Cerebellar cortex (tissue), 1 donor: ENCODE data around the gene ARHGAP33.

Experiments
- DNase-seq: peaks from one replicate; pipeline ENCODE4 v3.0.0-alpha.2; 2015; ENCODE audit warnings: low spot score

The ARHGAP33 gene, protein sequence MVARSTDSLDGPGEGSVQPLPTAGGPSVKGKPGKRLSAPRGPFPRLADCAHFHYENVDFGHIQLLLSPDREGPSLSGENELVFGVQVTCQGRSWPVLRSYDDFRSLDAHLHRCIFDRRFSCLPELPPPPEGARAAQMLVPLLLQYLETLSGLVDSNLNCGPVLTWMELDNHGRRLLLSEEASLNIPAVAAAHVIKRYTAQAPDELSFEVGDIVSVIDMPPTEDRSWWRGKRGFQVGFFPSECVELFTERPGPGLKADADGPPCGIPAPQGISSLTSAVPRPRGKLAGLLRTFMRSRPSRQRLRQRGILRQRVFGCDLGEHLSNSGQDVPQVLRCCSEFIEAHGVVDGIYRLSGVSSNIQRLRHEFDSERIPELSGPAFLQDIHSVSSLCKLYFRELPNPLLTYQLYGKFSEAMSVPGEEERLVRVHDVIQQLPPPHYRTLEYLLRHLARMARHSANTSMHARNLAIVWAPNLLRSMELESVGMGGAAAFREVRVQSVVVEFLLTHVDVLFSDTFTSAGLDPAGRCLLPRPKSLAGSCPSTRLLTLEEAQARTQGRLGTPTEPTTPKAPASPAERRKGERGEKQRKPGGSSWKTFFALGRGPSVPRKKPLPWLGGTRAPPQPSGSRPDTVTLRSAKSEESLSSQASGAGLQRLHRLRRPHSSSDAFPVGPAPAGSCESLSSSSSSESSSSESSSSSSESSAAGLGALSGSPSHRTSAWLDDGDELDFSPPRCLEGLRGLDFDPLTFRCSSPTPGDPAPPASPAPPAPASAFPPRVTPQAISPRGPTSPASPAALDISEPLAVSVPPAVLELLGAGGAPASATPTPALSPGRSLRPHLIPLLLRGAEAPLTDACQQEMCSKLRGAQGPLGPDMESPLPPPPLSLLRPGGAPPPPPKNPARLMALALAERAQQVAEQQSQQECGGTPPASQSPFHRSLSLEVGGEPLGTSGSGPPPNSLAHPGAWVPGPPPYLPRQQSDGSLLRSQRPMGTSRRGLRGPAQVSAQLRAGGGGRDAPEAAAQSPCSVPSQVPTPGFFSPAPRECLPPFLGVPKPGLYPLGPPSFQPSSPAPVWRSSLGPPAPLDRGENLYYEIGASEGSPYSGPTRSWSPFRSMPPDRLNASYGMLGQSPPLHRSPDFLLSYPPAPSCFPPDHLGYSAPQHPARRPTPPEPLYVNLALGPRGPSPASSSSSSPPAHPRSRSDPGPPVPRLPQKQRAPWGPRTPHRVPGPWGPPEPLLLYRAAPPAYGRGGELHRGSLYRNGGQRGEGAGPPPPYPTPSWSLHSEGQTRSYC

DNA sequence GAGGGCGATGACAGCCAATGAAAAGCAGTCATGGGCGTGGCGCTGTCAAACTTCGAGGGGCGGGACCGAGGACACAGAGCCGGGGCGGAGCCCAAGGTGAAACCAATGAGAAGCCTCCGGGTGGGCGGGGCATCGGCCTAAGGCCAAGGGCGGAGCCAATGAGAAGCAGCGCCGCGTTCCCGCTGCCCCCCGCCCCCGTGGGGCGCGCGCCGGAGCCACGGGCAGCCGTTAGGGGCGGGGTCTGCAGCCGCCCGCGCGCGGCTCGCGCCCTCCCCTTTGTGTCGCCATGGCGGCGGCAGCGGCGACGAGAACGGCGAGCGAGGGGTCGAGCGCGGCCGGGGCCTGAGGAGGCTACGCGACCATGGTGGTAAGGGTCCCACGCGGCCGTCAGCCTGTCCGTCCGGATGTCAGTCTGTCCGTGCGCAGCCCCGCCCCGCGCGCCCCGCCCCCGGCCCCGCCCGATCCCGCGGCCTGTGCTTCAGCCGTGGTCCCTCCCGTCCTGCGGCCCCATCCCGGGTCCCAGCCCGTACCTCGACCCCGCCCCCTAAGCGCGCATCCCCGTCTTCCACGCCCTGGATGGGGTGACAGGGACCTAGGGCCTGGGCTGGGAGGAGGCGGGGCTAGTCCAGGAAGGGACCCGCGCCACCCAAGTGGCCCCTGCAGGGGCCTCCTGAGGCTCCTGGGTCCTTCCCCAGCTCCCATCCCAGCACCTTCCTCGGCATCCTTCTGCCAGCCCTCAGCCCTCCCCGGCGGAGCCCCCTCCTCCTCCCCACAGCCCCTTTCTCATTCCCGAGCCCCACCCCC lies at the start of gene ARHGAP33:
TSS of gene ARHGAP33 (plus strand) at position 267 of the 804 bp plus-strand sequence. CDS start at position 362, 95 bp downstream.
- DNase-seq, result peak; percentile 99

DNA sequence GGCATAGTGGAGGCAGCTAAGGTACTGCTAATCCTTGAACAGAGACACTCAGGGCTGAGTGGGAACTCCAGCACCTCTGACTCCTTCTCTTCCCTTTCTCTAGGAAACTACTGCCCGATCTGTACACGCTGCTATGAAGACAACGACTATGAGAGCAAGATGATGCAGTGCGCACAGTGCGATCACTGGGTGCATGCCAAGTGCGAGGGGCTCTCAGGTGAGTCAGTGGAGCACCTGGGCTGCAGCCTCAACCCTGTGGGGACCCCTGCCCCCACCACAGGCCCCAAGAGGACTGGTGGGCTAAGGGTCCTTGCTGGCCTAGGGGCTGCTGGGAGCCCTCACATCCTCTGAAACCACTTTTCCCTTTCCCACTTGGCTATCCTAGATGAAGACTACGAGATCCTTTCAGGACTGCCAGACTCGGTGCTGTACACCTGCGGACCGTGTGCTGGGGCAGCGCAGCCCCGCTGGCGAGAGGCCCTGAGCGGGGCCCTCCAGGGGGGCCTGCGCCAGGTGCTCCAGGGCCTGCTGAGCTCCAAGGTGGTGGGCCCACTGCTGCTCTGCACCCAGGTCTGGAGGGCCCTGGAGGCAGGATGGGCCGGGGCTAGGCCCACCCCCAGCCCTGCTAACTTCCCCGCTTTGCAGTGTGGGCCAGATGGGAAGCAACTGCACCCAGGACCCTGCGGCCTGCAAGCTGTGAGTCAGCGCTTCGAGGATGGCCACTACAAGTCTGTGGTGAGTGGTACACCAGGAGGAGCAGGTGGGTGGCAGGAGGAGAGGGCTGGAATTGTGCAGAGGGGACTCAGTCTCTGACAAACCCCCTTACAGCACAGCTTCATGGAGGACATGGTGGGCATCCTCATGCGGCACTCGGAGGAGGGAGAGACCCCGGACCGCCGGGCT lies 48.1 kb upstream of the ARHGAP33 start:
- DNase-seq, result no peak

DNA sequence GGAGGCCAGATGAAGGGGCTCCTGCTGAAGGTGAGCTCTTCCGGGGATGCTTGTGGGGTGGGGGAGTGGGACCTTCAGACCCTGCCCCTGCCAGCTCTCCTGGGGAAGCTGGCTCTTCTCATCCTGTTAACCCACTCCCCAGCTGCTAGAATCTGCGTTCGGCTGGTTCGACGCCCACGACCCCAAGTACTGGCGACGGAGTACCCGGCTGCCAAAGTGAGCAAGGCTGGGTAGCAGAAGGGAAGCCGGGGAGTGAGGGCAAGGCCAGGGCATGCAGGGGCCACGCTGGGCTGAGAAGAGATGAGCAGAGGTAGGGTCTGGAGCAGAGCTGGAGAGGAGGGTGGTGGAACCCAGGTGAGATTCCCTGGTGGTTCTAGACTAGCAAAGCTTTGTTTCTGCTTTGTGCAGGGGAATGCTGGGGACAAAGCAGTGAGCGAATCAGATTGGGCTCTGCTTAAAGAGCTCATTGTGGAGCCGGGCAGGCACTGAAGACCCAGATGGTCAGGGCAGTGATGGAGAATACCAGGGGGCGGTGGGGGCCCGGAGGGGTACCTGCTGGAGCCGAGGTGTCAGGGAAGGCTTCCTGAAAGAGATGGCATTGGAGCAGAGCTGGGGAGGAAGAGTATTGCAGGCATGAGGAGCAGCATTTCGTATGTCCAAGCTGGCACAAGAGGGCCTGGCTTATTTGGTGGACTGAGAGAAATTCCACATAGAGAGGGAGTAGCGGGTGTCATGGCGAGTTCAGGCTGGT lies 47.2 kb upstream of the ARHGAP33 start:
- no peak for DNase-seq

DNA sequence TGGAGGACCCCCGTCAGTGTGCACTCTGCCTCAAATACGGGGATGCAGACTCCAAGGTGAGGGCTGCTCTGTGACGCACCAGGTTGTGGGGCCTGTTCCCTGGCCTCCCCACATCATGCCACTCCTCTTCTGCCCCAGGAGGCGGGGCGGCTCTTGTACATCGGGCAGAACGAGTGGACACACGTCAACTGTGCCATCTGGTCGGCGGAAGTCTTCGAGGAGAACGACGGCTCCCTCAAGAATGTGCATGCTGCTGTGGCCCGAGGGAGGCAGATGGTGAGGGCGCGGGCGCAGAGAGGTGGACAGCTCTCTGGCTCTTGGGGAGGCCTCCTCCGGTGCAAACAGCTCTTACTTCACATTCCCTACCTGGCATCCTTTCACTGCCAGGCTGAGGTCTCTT lies 46.3 kb upstream of the ARHGAP33 start:
- DNase-seq, result no peak

DNA sequence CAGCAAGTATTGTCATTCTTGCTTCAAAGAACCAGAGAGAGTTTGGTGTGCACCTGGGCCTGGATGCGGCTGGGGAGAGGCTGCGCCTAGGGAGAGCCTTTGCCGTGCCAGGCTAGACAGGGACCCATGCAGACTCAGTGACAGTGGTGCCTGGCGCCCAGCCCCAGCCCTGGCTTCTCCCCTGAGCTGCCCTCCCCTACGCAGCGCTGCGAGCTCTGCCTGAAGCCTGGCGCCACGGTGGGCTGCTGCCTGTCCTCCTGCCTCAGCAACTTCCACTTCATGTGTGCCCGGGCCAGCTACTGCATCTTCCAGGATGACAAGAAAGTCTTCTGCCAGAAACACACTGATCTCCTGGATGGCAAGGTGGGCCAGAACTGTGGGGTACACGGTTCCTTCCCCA lies 45.6 kb upstream of the ARHGAP33 start:
- no peak for DNase-seq

DNA sequence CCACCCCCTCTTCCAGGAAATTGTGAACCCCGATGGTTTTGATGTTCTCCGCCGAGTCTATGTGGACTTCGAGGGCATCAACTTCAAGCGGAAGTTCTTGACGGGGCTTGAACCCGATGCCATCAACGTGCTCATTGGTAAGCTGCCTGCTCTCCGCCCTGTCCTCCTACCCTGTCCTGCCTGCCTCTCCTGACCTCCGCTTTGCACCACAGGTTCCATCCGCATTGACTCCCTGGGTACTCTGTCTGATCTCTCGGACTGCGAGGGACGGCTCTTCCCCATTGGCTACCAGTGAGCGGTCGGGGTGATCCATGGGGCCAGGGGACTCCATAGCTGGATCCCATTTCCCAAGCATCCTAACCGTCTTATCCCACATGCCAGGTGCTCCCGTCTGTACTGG lies 45.0 kb upstream of the ARHGAP33 start:
- DNase-seq, result no peak

DNA sequence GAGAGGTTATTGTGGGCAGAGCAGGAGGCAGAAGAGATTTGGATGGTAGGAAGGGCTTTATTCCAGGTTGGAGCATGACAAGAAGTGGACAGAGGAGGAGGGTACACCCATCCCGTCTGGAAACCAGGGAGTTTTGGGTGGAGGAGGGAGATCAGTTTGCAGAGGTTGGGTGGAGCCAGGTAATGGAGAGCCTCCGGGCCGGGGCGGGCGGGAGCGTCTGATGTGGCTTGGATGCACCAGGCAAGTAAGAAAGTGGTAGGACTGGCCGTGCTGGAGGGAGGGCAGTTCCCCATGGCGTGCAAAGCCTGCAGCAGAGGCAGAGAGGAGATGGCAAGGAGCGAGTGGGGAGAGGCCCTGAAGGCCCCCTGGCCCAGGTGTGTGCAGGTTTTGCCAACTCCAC lies 44.0 kb upstream of the ARHGAP33 start:
- no peak for DNase-seq

DNA sequence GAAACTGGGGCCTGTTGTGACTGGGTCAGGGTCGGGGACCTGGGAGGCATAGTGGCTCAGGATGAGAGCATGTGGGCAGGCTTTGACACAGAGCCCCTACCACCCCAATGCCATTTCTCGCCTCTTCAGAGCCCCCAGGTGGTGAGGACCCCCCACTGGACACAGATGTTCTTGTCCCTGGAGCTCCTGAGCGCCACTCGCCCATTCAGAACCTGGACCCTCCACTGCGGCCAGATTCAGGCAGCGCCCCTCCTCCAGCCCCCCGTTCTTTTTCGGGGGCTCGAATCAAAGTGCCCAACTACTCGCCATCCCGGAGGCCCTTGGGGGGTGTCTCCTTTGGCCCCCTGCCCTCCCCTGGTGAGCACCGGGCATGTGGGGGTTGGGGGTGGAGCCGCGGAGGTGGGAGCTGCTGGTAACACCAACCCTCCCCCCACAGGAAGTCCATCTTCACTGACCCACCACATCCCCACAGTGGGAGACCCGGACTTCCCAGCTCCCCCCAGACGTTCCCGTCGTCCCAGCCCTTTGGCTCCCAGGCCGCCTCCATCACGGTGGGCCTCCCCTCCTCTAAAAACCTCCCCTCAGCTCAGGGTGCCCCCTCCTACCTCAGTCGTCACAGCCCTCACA lies 43.5 kb upstream of the ARHGAP33 start:
- DNase-seq, result no peak

DNA sequence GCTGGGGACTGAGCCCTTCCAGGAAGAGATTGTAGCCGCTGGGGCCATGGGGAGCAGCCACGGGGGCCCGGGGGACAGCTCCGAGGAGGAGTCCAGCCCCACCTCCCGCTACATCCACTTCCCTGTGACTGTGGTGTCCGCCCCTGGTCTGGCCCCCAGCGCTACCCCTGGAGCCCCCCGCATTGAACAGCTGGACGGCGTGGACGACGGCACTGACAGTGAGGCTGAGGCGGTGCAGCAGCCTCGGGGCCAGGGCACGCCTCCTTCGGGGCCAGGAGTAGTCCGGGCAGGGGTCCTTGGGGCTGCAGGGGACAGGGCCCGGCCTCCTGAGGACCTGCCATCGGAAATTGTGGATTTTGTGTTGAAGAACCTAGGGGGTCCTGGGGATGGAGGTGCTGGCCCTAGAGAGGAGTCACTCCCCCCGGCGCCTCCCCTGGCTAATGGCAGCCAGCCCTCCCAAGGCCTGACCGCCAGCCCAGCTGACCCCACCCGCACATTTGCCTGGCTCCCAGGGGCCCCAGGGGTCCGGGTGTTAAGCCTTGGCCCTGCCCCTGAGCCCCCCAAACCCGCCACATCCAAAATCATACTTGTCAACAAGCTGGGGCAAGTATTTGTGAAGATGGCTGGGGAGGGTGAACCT lies 42.7 kb upstream of the ARHGAP33 start:
- no peak for DNase-seq

DNA sequence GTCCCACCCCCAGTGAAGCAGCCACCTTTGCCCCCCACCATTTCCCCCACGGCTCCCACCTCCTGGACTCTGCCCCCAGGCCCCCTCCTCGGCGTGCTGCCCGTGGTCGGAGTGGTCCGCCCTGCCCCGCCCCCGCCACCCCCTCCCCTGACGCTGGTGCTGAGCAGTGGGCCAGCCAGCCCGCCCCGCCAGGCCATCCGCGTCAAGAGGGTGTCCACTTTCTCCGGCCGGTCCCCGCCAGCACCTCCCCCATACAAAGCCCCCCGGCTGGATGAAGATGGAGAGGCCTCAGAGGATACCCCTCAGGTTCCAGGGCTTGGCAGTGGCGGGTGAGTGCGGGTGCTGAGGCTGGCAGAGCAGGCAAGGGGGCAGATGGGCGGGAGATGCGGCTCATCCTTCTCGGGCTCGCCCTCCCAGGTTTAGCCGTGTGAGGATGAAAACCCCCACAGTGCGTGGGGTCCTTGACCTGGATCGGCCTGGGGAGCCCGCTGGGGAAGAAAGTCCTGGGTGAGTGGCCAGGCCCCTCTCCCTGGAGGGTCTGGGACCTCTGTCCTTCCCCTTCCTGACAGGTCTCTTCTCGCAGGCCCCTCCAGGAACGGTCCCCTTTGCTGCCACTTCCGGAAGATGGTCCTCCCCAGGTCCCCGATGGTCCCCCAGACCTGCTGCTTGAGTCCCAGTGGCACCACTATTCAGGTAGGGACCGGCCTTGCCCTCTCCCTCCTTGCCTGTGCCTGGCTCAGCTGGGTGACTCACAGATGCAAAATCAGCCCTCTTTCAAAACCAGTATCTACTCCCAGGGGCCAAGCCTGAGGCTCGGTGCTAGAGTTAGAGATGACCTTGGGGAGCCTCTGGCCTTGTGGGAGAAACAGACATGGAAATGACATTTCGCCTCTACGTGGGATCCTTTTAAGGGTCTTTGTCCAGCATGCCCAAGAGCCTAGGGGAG lies 41.9 kb upstream of the ARHGAP33 start:
- no peak for DNase-seq

DNA sequence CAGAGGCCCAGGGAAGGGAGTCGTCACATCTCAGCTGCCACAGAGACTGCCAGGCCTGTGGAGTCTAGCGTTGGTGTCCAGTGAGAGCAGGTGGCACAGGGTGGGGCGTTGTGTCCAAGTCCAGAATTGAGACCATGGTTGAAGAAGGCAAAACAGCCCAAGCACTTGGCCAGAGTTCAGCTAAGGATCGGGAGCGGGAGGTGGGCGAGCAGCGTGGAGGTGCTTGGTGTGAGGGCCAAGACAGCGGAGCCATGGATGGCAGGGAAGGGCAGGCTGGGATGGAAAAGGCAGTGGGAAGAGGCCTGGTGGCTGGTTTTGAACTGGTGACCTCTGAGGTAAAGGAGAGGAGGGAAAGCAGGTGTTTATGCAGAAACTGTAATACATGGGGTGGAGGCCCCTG lies 41.1 kb upstream of the ARHGAP33 start:
- no peak for DNase-seq

DNA sequence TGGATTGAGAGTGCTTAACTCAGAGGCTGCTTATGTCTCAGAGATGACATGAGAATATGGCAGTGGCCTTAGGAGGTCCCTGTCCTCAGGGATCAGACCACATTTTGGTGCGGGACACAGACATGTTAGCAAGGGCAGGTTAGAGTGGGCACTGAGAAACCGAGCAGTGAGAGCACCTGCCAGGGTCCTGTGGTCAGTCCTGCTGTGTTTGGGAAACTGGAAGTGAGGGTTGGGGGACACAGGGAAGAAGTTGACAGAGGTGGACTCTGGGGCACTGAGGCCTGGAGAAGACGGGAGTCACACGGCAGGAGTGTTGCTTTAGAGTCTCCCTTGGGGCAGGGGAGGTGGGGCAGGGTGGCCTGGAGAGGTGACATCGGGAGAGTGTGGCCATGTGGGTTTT lies 40.5 kb upstream of the ARHGAP33 start:
- DNase-seq, result no peak

DNA sequence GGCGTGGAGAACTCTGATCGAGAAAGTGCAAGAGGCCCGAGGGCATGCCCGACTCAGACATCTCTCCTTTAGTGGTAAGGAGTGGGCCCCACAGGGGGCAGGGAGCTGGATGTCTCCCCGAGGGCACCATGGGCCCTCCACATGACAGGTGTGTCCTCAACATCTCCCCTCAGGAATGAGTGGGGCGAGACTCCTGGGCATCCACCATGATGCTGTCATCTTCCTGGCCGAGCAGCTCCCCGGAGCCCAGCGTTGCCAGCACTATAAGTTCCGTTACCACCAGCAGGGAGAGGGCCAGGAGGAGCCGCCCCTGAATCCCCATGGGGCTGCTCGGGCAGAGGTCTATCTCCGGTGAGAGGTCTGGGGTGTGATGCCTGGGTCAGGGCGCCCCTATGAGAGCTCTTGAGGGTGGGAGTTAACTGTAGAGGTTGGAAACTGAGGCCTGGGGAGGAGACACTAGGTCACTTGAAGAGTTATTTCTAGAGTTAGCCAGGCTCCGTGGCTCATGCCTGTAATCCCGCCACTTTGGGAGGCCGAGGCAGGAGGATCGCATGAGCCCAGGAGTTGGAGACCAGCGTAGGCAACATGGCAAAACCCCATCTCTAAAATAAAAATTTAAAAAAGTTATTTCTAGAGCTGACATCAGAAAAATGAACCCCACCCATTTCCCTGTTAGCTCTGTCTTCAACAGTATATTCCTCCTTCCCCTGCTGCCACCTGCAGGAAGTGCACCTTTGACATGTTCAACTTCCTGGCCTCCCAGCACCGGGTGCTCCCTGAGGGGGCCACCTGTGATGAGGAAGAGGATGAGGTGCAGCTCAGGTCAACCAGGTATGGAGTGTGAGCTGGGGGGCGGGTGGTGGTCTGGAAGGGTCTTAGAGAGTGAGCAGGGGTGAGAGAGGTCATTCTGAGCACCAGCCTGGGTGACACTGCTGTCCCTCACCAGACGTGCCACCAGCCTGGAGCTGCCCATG lies 38.2 kb upstream of the ARHGAP33 start:
- DNase-seq, result no peak

DNA sequence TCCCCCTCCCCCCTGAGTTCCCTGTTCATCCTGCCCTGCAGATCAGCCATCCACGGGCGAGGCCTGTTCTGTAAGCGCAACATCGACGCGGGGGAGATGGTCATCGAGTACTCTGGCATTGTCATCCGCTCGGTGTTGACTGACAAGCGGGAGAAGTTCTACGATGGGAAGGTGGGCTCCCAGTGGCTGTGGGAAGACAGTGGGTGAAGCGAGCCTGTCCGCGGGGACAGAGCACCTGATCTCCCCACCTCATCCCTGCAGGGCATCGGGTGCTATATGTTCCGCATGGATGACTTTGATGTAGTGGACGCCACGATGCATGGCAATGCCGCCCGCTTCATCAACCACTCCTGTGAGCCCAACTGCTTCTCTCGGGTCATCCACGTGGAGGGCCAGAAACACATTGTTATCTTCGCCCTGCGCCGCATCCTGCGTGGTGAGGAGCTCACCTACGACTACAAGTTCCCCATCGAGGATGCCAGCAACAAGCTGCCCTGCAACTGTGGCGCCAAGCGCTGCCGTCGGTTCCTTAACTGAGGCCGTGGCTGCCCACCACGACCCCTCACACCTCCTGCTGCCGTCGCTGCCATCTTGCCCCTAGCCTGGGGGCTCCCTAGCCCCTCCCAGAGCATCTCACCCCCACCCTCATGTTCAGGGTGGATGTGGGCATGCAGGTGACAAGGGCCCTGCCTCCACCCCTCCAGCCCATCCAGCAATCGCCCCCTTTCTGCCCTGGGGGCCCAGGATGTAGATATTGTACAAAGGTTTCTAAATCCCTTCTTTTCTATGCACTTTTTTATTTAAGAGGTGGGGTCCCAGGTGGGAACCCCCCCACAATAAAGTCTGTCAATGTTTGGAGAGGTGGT lies 37.1 kb upstream of the ARHGAP33 start:
- DNase-seq, result no peak

DNA sequence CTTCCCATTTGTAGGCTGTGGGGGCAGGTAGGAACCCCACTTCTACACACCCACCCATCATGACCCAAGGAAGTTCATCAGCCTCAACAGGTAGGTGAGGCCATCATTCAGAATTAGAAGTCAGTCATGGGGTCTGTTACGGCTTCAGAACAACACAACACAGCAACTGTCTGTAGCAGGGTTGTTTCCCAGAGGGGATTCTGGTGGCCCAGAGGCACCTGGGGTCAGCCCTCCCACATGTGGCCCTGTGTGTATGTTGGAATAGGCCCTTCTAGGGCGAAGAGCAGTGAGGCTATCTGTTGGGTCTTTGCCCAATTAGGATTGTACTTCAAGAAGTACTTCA lies 36.5 kb upstream of the ARHGAP33 start:
- DNase-seq, result no peak
